GM12873 (cell line): ENCODE results near the gene DIP2B.

Experiments
- CTCF ChIP-seq: IDR thresholded peaks from 2 replicates; pipeline ENCODE4 v1.5.1; 2012; ENCODE audit warnings: low read depth, mild to moderate bottlenecking, moderate library complexity, low read length, control low read depth; ENCODE audit not compliant: insufficient read depth; ENCODE audit errors: missing control alignments

The DIP2B gene

GRCh38 chr12:50627491-50627890 lies 122.7 kb downstream of the DIP2B start:
- TF ChIP-seq CTCF, result no peak

- TF ChIP-seq CTCF, result no peak
Measured at GRCh38 chr12:50628394-50628793, 123.6 kb downstream of the DIP2B start.

DNA sequence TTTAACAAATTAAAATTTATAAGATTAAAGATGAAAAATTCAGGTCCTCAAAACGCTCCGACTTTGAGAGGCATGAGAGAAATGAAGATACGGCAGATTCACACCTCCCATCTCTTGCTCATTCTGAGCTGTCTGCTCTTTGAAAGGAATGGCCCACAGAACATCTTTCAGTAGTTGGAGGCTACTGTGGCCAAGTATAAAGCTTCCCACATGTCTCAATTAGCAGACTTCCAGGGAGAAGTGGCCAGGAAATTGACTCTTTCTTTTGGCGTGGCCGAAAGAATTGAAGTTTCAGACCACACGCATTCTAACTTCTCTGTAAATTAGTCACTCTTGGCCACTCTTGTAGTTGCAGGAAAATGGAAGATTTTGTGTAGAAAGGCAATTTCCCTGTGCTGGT lies 129.2 kb downstream of the DIP2B start:
- TF ChIP-seq CTCF, result no peak

DNA sequence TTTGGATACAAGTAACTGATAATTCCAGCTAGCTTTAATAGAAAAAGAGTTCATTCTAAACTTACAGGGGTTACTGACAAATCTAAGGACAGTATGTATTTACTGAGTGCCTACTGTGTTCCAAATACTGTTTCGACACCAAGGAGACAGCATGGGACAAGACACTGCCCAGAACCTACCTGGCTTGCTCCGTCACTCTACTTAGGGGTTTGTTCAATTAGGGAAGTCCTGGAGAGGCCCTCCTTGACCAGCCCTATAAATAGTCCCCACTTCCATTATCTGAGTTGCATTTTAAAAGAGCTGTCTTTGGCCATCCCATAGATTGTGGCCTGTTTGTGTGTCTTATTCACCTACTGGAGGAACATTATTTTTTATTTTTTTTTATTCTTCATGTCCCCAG lies 129.6 kb downstream of the DIP2B start:
- TF ChIP-seq CTCF, result no peak

GRCh38 chr12:50635364-50635763 lies 130.6 kb downstream of the DIP2B start:
- no peak for TF ChIP-seq CTCF

DNA sequence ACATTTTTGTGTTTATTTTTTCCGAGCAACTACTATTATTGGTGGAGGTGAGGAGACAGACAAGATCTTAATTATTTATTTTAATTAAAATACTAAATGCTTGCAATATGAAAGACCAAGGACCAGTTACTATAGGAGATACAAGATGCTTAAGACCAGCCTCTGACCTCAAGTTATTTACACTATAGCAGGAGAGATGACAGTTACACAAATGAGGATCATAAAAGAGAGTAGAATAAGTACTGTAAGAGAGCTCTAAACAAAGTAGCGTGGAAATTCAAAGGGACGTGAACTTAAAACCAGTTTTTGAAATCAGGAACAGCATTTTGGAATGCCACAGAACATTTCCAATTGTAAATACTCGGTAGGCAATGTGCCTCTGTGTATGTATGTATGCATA lies 131.1 kb downstream of the DIP2B start:
- TF ChIP-seq CTCF, result no peak

DNA sequence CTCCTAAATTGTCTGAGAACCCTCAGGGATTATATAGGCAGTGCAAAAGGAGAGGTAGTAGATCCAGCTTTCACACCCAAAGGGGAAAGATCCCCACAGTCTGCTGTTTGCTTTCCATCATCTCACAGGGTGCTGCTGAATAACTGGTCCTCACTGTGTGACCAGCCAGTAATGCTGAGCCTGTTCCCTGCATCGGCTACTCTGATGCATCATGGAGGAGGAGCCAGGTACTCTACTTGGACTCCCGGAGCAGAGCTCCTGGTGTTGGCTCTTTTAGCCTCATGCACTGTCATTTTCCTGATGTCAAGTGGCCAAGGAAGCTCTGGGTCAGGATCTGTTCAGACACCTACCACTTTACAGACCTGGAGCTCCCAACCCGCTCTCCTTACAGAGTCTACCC lies 131.7 kb downstream of the DIP2B start:
- TF ChIP-seq CTCF, result no peak
